SU-DHL-6 (cell line): ENCODE results near the gene TRAPPC6A.

Experiments
- EZH2phosphoT487 ChIP-seq: fragments of 200-600 bp; sonication (generic), shearing (Covaris generic); conservative IDR thresholded peaks from 2 replicates; pipeline ENCODE4 v1.6.1; 2018; ENCODE audit warnings: mild to moderate bottlenecking, antibody characterized with exemption, low read length, moderate library complexity, mixed read lengths
- TF ChIP-seq, protein P1 (sequence below): fragments of 200-600 bp; sonication (generic); IDR thresholded peaks from one replicate; pipeline ENCODE4 v1.5.1; 2017; ENCODE audit warnings: antibody characterized with exemption, mild to moderate bottlenecking, low read length, moderate library complexity; ENCODE audit not compliant: insufficient read depth, poor library complexity, severe bottlenecking

DNA sequence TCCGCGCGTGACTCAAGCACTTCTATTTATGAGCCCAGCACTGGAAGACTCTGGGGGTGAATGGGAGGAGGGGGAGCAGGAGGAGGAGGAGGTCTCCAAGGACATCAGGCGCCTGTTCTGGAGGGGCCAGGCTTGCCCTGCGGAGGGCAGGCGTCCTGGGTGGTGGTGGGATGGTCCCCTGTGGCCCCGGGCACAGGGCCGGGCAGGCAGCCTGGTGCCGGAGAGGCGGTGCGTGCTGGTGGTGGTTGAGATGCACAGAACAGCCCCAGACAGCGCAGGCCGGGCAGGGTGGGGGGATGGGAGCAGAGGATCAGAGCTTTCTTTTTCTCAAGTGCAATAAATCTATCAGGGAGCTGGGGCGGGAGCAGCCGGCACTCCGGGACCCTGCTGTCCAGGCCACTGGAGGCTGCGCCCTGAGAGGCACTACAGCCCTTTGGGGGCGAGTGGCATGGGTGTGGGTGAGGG, 31.3 kb downstream of the TRAPPC6A start:
- TF ChIP-seq, protein P1, sequence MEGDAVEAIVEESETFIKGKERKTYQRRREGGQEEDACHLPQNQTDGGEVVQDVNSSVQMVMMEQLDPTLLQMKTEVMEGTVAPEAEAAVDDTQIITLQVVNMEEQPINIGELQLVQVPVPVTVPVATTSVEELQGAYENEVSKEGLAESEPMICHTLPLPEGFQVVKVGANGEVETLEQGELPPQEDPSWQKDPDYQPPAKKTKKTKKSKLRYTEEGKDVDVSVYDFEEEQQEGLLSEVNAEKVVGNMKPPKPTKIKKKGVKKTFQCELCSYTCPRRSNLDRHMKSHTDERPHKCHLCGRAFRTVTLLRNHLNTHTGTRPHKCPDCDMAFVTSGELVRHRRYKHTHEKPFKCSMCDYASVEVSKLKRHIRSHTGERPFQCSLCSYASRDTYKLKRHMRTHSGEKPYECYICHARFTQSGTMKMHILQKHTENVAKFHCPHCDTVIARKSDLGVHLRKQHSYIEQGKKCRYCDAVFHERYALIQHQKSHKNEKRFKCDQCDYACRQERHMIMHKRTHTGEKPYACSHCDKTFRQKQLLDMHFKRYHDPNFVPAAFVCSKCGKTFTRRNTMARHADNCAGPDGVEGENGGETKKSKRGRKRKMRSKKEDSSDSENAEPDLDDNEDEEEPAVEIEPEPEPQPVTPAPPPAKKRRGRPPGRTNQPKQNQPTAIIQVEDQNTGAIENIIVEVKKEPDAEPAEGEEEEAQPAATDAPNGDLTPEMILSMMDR, result no peak
- no peak for TF ChIP-seq EZH2phosphoT487
